Measurements from ENCODE around the gene BSCL2. TPM values are rescaled to one million over a fixed set of nuclear protein-coding genes. Genes with fewer than 3 reads are reported as not detected.
A peak's percentile ranks its signal among the peaks of the same experiment; 100 is the strongest.

The BSCL2 gene
- total and polyA plus RNA-seq, 2 of the 13 experiments (the other 11 are each of a cell fraction or from before 2014, with no cell fraction given): 19.5 to 21.1 TPM

DNA sequence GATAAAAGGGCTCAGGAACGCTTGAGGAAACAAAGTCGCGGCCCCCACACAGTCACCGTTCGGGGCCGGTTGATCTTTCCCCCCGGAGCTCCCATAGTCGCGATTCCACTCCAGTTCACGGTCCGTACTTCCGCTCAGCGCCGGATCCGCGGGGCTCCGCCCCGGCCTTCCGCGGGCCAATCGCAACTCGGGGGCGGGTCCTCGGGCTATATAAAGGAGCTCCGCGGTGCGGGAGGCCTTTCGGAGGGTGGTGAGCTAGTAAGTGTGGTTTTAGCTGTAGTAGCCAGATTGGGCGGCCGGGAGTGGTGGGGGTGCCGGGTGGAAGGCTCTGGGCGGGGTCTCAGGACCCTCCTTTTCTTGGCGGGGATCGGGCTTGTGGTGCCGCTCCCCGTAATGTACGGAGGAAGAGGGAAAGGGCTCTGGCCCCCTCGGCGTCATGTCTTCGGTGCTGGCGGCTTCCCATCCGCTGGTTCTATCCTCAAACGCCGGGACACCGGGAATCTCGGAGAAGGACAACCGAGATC, 42.1 kb downstream of the BSCL2 start, which contains the start of the genes C11orf98 and CSKMT (continued):
- TF ChIP-seq ZNF678 (CRISPR knock-in tag; IDR thresholded peaks at IDR 0.05) (peak; percentile 41; the same call in 1 of the 2 replicates), ZNF432 (CRISPR knock-in tag; IDR thresholded peaks at IDR 0.05; ENCODE audit: borderline replicate concordance) (no peak), ZNF775 (CRISPR knock-in tag; IDR thresholded peaks at IDR 0.05; ENCODE audit: borderline replicate concordance) (no peak), NRL (CRISPR knock-in tag; IDR thresholded peaks at IDR 0.05; ENCODE audit: borderline replicate concordance) (peak; percentile 52; the same call in 1 of the 2 replicates), GATAD2A (CRISPR knock-in tag; IDR thresholded peaks at IDR 0.05) (0 out of 2 replicates have a peak, but pooled peaks have one; percentile 27), ESRRA (CRISPR knock-in tag; IDR thresholded peaks at IDR 0.05; ENCODE audit: low read depth) (peak; percentile 58), ZNF20 (CRISPR knock-in tag; IDR thresholded peaks at IDR 0.05) (peak; percentile 77; the same call in 1 of the 2 replicates), ZNF441 (CRISPR knock-in tag; IDR thresholded peaks at IDR 0.05; ENCODE audit: borderline replicate concordance) (peak; percentile 78), FOXA3 (CRISPR knock-in tag; IDR thresholded peaks at IDR 0.05) (peak; percentile 33; the same call in 1 of the 2 replicates), FOXP1 (IDR thresholded peaks at IDR 0.05) (no peak), FOXP1 (CRISPR knock-in tag; IDR thresholded peaks at IDR 0.05) (no peak), XRCC5 (optimal IDR thresholded peaks at IDR 0.05; ENCODE audit: low read length) (peak; percentile 28), TP53 (CRISPR knock-in tag; conservative IDR thresholded peaks at IDR 0.05) (0 out of 2 replicates have a peak, but pooled peaks have one; percentile 57), RARA (CRISPR knock-in tag; IDR thresholded peaks at IDR 0.05) (no peak), ZNF788 (CRISPR knock-in tag; IDR thresholded peaks at IDR 0.05; ENCODE audit: borderline replicate concordance) (no peak), TCF12 (IDR thresholded peaks at IDR 0.05) (no peak), TCF12 (CRISPR knock-in tag; IDR thresholded peaks at IDR 0.05) (no peak)
- TF ChIP-seq, protein P1, sequence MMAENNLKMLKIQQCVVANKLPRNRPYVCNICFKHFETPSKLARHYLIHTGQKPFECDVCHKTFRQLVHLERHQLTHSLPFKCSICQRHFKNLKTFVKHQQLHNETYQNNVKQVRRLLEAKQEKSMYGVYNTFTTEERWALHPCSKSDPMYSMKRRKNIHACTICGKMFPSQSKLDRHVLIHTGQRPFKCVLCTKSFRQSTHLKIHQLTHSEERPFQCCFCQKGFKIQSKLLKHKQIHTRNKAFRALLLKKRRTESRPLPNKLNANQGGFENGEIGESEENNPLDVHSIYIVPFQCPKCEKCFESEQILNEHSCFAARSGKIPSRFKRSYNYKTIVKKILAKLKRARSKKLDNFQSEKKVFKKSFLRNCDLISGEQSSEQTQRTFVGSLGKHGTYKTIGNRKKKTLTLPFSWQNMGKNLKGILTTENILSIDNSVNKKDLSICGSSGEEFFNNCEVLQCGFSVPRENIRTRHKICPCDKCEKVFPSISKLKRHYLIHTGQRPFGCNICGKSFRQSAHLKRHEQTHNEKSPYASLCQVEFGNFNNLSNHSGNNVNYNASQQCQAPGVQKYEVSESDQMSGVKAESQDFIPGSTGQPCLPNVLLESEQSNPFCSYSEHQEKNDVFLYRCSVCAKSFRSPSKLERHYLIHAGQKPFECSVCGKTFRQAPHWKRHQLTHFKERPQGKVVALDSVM (CRISPR knock-in tag; IDR thresholded peaks at IDR 0.05): peak; percentile 53
- TF ChIP-seq, protein P2, sequence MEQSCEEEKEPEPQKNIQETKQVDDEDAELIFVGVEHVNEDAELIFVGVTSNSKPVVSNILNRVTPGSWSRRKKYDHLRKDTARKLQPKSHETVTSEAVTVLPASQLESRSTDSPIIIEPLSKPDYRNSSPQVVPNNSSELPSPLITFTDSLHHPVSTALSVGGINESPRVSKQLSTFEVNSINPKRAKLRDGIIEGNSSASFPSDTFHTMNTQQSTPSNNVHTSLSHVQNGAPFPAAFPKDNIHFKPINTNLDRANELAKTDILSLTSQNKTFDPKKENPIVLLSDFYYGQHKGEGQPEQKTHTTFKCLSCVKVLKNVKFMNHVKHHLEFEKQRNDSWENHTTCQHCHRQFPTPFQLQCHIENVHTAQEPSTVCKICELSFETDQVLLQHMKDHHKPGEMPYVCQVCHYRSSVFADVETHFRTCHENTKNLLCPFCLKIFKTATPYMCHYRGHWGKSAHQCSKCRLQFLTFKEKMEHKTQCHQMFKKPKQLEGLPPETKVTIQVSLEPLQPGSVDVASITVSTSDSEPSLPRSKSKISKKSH (CRISPR knock-in tag; IDR thresholded peaks at IDR 0.05; ENCODE audit: borderline replicate concordance): no peak
- TF ChIP-seq, protein P3, sequence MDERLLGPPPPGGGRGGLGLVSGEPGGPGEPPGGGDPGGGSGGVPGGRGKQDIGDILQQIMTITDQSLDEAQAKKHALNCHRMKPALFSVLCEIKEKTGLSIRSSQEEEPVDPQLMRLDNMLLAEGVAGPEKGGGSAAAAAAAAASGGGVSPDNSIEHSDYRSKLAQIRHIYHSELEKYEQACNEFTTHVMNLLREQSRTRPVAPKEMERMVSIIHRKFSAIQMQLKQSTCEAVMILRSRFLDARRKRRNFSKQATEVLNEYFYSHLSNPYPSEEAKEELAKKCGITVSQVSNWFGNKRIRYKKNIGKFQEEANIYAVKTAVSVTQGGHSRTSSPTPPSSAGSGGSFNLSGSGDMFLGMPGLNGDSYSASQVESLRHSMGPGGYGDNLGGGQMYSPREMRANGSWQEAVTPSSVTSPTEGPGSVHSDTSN (CRISPR knock-in tag; IDR thresholded peaks at IDR 0.05): no peak
- TF ChIP-seq, protein P4, sequence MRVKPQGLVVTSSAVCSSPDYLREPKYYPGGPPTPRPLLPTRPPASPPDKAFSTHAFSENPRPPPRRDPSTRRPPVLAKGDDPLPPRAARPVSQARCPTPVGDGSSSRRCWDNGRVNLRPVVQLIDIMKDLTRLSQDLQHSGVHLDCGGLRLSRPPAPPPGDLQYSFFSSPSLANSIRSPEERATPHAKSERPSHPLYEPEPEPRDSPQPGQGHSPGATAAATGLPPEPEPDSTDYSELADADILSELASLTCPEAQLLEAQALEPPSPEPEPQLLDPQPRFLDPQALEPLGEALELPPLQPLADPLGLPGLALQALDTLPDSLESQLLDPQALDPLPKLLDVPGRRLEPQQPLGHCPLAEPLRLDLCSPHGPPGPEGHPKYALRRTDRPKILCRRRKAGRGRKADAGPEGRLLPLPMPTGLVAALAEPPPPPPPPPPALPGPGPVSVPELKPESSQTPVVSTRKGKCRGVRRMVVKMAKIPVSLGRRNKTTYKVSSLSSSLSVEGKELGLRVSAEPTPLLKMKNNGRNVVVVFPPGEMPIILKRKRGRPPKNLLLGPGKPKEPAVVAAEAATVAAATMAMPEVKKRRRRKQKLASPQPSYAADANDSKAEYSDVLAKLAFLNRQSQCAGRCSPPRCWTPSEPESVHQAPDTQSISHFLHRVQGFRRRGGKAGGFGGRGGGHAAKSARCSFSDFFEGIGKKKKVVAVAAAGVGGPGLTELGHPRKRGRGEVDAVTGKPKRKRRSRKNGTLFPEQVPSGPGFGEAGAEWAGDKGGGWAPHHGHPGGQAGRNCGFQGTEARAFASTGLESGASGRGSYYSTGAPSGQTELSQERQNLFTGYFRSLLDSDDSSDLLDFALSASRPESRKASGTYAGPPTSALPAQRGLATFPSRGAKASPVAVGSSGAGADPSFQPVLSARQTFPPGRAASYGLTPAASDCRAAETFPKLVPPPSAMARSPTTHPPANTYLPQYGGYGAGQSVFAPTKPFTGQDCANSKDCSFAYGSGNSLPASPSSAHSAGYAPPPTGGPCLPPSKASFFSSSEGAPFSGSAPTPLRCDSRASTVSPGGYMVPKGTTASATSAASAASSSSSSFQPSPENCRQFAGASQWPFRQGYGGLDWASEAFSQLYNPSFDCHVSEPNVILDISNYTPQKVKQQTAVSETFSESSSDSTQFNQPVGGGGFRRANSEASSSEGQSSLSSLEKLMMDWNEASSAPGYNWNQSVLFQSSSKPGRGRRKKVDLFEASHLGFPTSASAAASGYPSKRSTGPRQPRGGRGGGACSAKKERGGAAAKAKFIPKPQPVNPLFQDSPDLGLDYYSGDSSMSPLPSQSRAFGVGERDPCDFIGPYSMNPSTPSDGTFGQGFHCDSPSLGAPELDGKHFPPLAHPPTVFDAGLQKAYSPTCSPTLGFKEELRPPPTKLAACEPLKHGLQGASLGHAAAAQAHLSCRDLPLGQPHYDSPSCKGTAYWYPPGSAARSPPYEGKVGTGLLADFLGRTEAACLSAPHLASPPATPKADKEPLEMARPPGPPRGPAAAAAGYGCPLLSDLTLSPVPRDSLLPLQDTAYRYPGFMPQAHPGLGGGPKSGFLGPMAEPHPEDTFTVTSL (CRISPR knock-in tag; IDR thresholded peaks at IDR 0.05; ENCODE audit: borderline replicate concordance): no peak

Data from HepG2 (cell line).